HFFc6 (cell line): Measurements from ENCODE around the gene CYP24A1. TPM values are rescaled to one million over a fixed set of nuclear protein-coding genes. Genes with fewer than 3 reads are reported as not detected.

Experiments
- DNase-seq: peaks from one replicate; pipeline ENCODE4 v3.0.0-alpha.2; 2018
- H3K27ac Mint-ChIP-seq: 2 replicates; pipeline ENCODE4 v1.8.0; 2020; ENCODE audit warnings: mild to moderate bottlenecking, mixed read lengths
- H3K27me3 Mint-ChIP-seq: 2 replicates; pipeline ENCODE4 v1.8.0; 2021; ENCODE audit warnings: mild to moderate bottlenecking, moderate library complexity, mixed read lengths; ENCODE audit not compliant: insufficient read depth
- H3K36me3 Mint-ChIP-seq: 2 replicates; pipeline ENCODE4 v1.8.0; 2021; ENCODE audit warnings: low read depth, mixed read lengths
- H3K4me1 Mint-ChIP-seq: 2 replicates; pipeline ENCODE4 v1.8.0; 2020; ENCODE audit warnings: low read depth, mixed read lengths
- H3K4me3 Mint-ChIP-seq: 2 replicates; pipeline ENCODE4 v1.8.0; 2020; ENCODE audit warnings: mild to moderate bottlenecking, moderate library complexity, mixed read lengths
- H3K9me3 Mint-ChIP-seq: 2 replicates; pipeline ENCODE4 v1.8.0; 2020; ENCODE audit warnings: mild to moderate bottlenecking, mixed read lengths
- total RNA-seq, 6 experiments: library from RNA; stranded (reverse); fragmentation: NEBNext Ultra II Directional; extraction: Animal tissue kit (Norgen Biotek cat#: 25700); gene quantifications; 2 replicates in 1 of 6; 3 replicates in 5 of 6; pipeline ENCODE4 v1.2.3, GENCODE V29; 2021
- TF ChIP-seq, protein P1 (sequence below): fragments of 200-600 bp; sonication (generic); IDR thresholded peaks from 2 replicates; pipeline ENCODE4 v1.5.0; 2021; ENCODE audit warnings: antibody characterized with exemption, mild to moderate bottlenecking

The CYP24A1 gene
- total RNA-seq, 6 experiments from 2014 or later: 0.11 to 1.1 (median 0.37) TPM; not detected in 2

DNA sequence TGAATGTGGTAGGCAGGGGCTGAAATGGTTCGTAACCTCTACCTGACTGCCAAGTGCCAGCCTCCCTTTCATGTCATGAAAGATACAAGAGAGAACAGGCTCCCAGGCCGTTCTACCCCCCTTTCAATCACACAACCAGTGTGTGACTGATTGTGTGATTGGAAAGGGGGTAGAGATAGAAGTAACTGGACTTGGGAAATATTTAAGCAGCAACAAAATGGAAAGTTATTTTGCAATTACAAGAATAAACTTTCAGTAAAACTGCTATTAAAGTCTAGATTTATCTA is 20.8 kb downstream of the CYP24A1 start:
- H3K36me3 Mint-ChIP-seq: no peaks in the 10 kb centered on the region
- H3K27me3 Mint-ChIP-seq: peaks cover 5% of the 10 kb centered on the region; the same call in 1 of the 2 replicates
- no peak overlapping the region for H3K27ac Mint-ChIP-seq
- DNase-seq: no peak
- TF ChIP-seq, protein P1, sequence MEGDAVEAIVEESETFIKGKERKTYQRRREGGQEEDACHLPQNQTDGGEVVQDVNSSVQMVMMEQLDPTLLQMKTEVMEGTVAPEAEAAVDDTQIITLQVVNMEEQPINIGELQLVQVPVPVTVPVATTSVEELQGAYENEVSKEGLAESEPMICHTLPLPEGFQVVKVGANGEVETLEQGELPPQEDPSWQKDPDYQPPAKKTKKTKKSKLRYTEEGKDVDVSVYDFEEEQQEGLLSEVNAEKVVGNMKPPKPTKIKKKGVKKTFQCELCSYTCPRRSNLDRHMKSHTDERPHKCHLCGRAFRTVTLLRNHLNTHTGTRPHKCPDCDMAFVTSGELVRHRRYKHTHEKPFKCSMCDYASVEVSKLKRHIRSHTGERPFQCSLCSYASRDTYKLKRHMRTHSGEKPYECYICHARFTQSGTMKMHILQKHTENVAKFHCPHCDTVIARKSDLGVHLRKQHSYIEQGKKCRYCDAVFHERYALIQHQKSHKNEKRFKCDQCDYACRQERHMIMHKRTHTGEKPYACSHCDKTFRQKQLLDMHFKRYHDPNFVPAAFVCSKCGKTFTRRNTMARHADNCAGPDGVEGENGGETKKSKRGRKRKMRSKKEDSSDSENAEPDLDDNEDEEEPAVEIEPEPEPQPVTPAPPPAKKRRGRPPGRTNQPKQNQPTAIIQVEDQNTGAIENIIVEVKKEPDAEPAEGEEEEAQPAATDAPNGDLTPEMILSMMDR: no peak
- peaks cover 5% of the 10 kb centered on the region; the same call in 1 of the 2 replicates for H3K4me1 Mint-ChIP-seq
- no peaks in the 10 kb centered on the region for H3K9me3 Mint-ChIP-seq
- no peak overlapping the region for H3K4me3 Mint-ChIP-seq

DNA sequence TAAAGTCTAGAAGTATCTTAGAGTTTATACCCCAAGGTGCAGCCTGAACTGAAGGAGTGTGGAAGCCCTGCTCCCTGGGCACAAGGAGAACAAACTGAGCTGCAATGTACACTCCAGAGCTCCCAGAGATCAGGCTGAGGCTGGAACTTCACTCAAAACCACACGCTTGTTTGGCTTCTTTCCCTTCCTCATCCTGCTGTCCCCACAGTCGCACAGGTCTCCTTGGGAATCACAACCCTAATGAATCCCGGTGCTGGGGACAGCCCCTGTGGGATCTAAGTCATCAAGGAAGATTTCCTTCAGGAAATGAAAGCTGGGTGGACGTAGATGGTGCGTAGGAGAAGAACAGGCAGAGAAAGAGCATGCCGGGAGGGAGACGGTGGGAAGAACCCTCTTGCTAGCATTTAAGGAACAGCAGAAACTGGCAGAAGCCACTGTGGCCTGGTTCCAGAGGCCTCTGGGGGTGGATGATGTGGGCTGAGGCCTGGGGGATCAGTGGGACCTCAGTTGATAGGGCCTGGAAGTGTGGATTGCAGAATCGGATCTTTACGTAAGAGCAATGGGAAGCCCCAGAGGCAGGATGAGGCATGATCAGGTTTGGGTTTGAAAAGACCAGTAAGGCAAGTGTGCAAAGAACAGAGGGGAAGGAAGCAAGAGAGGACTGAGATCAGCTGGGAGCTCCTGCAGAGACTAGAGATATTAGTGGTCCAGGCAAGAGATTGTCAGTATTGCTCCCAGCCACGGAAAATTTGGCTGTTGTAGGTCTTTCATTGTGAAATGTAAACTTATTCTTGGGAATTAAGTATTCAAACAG is 21.4 kb downstream of the CYP24A1 start:
- H3K9me3 Mint-ChIP-seq: no peaks in the 10 kb centered on the region
- TF ChIP-seq, protein P1: no peak
- no peak overlapping the region for H3K4me3 Mint-ChIP-seq
- no peaks in the 10 kb centered on the region for H3K36me3 Mint-ChIP-seq
- no peak overlapping the region for H3K27ac Mint-ChIP-seq
- H3K4me1 Mint-ChIP-seq: peaks cover 5% of the 10 kb centered on the region; the same call in 1 of the 2 replicates
- peaks cover 5% of the 10 kb centered on the region; the same call in 1 of the 2 replicates for H3K27me3 Mint-ChIP-seq
- DNase-seq: no peak

GRCh38 chr20:54151511-54152226 is 22.1 kb downstream of the CYP24A1 start:
- H3K4me3 Mint-ChIP-seq: no peak overlapping the region
- no peaks in the 10 kb centered on the region for H3K9me3 Mint-ChIP-seq
- no peak overlapping the region for H3K27ac Mint-ChIP-seq
- no peaks in the 10 kb centered on the region for H3K36me3 Mint-ChIP-seq
- no peak for DNase-seq
- TF ChIP-seq, protein P1: no peak
- H3K4me1 Mint-ChIP-seq: peaks cover 5% of the 10 kb centered on the region; the same call in 1 of the 2 replicates
- H3K27me3 Mint-ChIP-seq: peaks cover 5% of the 10 kb centered on the region; the same call in 1 of the 2 replicates

- Mint-ChIP-seq H3K4me3 (no peak overlapping the region), H3K9me3 (no peaks in the 10 kb centered on the region), H3K36me3 (no peaks in the 10 kb centered on the region), H3K4me1 (peaks cover 5% of the 10 kb centered on the region; the same call in 1 of the 2 replicates), H3K27ac (no peak overlapping the region), H3K27me3 (peaks cover 5% of the 10 kb centered on the region; the same call in 1 of the 2 replicates)
- TF ChIP-seq, protein P1: no peak
- no peak for DNase-seq
These were observed 22.7 kb downstream of the CYP24A1 start for GRCh38 chr20:54151075-54151439.

DNA sequence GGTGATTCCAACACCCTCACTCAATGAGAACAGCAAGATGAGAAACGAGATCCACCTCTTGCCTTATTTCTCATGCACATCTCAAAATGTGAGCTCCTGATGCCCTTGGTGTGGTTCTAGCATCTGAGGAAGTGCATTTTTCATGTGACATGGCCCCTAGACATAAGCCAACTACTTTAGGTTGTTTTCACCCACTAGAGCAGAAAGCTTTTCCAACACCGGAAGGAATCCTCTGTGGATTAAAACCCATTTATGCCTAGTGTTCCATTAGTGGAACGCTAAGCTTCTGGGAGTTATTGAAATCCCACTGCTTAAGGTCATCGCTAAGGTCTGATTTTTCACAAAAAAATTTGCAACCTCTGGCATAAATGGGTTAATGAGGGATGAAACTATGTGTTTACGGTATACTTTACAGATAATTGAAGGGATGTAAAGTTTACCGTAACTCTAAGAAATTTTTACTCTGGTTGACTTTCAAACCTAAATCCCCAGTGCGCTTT is 24.0 kb downstream of the CYP24A1 start:
- H3K4me1 Mint-ChIP-seq: peaks cover 5% of the 10 kb centered on the region; the same call in 1 of the 2 replicates
- H3K27me3 Mint-ChIP-seq: peaks cover 5% of the 10 kb centered on the region; the same call in 1 of the 2 replicates
- TF ChIP-seq, protein P1: no peak
- DNase-seq: no peak
- H3K9me3 Mint-ChIP-seq: no peaks in the 10 kb centered on the region
- no peaks in the 10 kb centered on the region for H3K36me3 Mint-ChIP-seq
- no peak overlapping the region for H3K27ac Mint-ChIP-seq
- no peak overlapping the region for H3K4me3 Mint-ChIP-seq
